NT2/D1 (cell line): Measurements from ENCODE around the gene SPAG5.

Experiments
- DNase-seq: peaks from one replicate; pipeline ENCODE4 v3.0.0-alpha.2; 2011; ENCODE audit warnings: low read depth, low spot score
- H3K27me3 ChIP-seq: 2 replicates; pipeline ENCODE4 v1.6.0; 2011; ENCODE audit warnings: mild to moderate bottlenecking; ENCODE audit not compliant: insufficient read length, insufficient read depth
- H3K36me3 ChIP-seq: 2 replicates; pipeline ENCODE4 v1.6.1; 2011; ENCODE audit warnings: mild to moderate bottlenecking, low read length, mixed read lengths; ENCODE audit not compliant: insufficient read depth, insufficient read length
- H3K4me1 ChIP-seq: 2 replicates; pipeline ENCODE4 v1.5.1; 2011; ENCODE audit not compliant: insufficient read depth, insufficient read length
- H3K4me3 ChIP-seq: 2 replicates; pipeline ENCODE4 v1.5.1; 2011; ENCODE audit warnings: low read depth; ENCODE audit not compliant: insufficient read length
- H3K9ac ChIP-seq: 2 replicates; pipeline ENCODE4 v1.6.0; 2011; ENCODE audit warnings: low read depth; ENCODE audit not compliant: insufficient read length
- H3K9me3 ChIP-seq: 2 replicates; pipeline ENCODE4 v1.5.1; 2011; ENCODE audit warnings: mild to moderate bottlenecking, low read length; ENCODE audit not compliant: insufficient read depth
- SUZ12 ChIP-seq: IDR thresholded peaks from 2 replicates; pipeline ENCODE4 v1.6.1; 2011; ENCODE audit not compliant: insufficient read length, insufficient read depth; ENCODE audit errors: extremely low read depth
- YY1 ChIP-seq: IDR thresholded peaks from 2 replicates; pipeline ENCODE4 v1.6.1; 2011; ENCODE audit not compliant: insufficient read length, insufficient read depth
- ZNF274 ChIP-seq: IDR thresholded peaks from 2 replicates; pipeline ENCODE4 v1.6.1; 2011; ENCODE audit warnings: mild to moderate bottlenecking, low read depth, low read length

Gene SPAG5

DNA sequence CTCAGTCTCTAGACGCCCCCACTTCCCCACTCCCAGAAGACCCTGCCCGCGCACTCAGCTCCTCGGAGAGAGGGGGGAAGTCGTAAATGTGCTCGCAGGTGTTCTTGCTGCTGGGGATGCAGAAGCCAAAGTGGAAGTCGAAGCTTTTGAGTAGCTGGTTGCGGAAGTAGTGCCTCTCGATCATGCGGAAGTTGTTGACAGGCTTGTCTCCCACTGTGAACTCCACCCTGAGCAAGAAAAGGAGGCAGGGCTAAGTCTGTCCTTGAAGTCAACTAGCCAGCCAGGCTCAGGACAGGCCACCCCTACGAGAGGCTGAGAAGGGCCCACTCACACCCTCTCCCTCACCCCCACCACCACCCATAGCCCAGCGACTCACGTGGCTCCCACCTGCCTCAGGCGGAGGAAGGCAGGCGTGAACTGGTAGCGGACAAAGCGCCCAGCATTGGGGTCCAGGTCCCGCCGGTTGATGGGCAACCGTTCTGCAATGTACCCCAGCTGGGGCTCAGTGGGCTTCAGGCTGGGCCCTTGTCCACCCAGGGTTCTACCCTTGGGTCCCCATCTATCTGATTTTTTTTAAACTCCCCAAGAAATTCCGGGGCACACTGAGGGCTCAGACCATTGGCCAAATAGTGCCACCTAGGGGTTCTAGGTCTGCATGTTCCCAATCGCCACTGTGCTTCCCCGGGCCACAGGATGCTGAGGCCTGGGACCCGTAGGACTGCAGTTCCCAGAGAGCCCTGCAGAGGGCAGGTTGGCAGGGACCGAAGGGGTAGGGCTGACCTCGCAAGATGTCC, 51.0 kb downstream of the SPAG5 start:
- TF ChIP-seq SUZ12 (no peak), ZNF274 (no peak), YY1 (no peak)
- H3K4me1 ChIP-seq, result peaks cover 19% of the 10 kb centered on the region

DNA sequence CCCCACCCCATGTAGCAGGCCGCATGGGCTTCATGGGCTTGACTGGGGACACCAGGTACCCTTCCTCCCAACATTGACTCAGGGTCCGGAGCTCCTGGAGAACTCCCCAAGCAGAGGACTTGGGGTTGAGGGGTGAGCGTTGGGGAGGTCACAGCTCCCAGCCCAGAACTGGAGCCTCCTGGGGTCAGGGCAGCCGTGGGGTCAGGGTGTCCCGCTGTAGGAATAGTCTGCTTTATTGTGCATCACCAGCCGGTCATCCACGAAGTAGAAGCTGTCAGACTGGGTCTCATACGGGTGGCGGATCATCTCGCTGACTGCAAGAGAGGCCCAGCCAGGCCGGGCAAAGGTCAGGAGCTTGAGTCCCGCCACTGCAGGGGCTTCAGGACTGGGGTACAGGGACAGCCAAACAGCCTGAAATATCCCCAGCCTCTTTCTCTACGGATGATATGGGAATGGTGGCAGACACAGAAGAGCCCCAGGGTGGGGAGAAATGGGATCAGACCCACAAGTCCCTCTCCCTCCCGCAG, 51.7 kb downstream of the SPAG5 start:
- peaks cover 21% of the 10 kb centered on the region for H3K36me3 ChIP-seq
- H3K9me3 ChIP-seq, result no peaks in the 10 kb centered on the region
- no peak overlapping the region for H3K4me3 ChIP-seq
- no peaks in the 10 kb centered on the region for H3K27me3 ChIP-seq
- H3K9ac ChIP-seq, result no peak overlapping the region
- H3K4me1 ChIP-seq, result peaks cover 19% of the 10 kb centered on the region
- no peak for DNase-seq
- TF ChIP-seq SUZ12 (no peak), YY1 (no peak), ZNF274 (no peak)

More for the DNA sequence above, 51.0 kb downstream of the SPAG5 start:
- Histone ChIP-seq H3K4me3 (no peak overlapping the region), H3K9me3 (no peaks in the 10 kb centered on the region), H3K36me3 (peaks cover 21% of the 10 kb centered on the region), H3K27me3 (no peaks in the 10 kb centered on the region), H3K9ac (no peak overlapping the region)
- no peak for DNase-seq

DNA sequence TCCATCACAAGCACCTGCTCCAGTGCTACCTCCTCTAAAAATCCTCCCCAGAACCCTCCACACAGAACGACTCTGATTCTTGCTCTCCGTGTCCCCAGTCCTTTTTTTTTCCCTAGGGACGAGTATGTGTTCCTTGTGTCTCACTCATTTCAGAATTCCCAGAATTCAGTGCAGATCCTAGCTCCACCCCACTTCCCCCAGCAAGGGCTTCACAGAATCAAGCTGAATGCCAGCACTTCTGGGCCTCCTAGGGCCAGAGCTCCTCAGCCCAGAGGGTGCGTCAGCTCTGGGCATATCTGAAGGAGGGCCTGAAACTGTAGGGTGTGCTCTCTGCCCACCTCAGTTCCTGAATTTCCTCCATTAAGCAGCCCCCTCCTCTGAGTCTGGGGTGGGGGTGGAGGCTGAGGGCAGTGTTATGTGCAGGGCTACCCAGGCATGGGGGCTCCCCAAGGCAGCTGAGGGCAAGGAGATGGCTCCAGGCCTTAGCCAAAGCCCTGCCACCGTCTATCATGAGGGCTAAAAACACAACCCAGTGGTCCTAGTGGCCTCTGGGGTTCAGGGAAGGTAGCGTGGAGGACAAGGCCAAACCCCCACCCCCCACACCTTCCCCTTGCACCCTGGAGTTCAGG, 52.9 kb downstream of the SPAG5 start:
- Histone ChIP-seq H3K36me3 (peaks cover 21% of the 10 kb centered on the region), H3K4me3 (no peak overlapping the region), H3K9me3 (no peaks in the 10 kb centered on the region), H3K4me1 (peaks cover 19% of the 10 kb centered on the region), H3K27me3 (no peaks in the 10 kb centered on the region), H3K9ac (no peak overlapping the region)
- no peak for DNase-seq
- TF ChIP-seq ZNF274 (no peak), SUZ12 (no peak), YY1 (no peak)

DNA sequence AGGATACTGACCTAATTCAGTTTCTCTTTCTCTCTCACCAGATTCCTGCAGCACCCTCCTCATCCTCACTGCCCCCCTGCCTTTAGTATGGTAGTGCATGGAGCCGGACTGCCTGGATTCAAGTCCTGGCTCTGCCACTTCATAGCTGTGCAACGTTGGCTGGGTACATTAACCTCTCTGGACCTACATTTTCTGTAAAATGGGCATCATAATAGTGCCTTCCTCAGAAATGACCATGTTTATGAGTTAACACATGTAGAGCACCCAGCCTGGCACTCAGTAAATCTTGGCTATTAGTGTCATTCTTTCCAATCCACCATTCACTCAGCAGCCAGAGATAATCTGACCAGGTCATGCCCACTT, 53.7 kb downstream of the SPAG5 start:
- H3K27me3 ChIP-seq, result no peaks in the 10 kb centered on the region
- H3K4me3 ChIP-seq, result no peak overlapping the region
- TF ChIP-seq ZNF274 (no peak), SUZ12 (no peak), YY1 (no peak)
- no peaks in the 10 kb centered on the region for H3K9me3 ChIP-seq
- no peak for DNase-seq
- H3K9ac ChIP-seq, result no peak overlapping the region
- H3K36me3 ChIP-seq, result peaks cover 18% of the 10 kb centered on the region
- peaks cover 19% of the 10 kb centered on the region for H3K4me1 ChIP-seq

DNA sequence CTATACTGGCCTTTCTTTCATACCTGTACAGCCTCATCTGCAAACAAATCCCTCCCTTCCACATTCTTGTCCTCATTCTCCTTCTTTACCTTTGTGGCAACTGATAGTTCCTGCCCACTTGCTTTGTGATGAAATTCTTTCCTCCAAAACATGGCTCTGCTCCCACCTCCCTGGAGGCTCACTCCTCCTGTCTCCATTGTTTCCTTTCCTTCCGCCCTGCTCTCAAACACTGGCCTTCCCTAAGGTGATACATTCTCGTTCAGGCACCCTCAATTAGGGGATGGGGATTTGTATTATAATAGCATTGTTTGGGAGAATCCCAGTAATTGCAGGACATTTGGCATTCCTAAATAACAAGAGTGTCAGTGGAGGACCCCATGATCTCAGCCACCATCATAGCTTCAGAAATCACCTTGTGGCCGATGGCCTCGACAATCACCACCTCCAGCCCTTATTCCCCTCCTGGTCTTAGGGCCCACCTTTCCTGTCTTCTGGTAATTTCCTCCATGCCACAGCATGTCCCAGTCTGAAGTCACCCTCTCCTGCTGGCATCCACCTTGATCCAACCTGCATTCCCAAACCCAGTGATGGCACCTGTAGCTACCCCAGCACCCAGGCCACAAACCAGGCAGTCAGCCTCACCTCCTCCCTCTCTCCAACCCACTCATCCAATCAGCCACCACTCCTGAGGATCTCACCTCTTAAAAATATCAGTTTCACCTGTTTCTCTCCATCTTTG, 54.3 kb downstream of the SPAG5 start:
- no peaks in the 10 kb centered on the region for H3K9me3 ChIP-seq
- H3K36me3 ChIP-seq, result peaks cover 16% of the 10 kb centered on the region
- no peaks in the 10 kb centered on the region for H3K27me3 ChIP-seq
- no peak for TF ChIP-seq YY1
- no peak for TF ChIP-seq SUZ12
- no peak for TF ChIP-seq ZNF274
- H3K4me1 ChIP-seq, result peaks cover 17% of the 10 kb centered on the region
- no peak overlapping the region for H3K4me3 ChIP-seq
- DNase-seq, result no peak
- H3K9ac ChIP-seq, result no peak overlapping the region

DNA sequence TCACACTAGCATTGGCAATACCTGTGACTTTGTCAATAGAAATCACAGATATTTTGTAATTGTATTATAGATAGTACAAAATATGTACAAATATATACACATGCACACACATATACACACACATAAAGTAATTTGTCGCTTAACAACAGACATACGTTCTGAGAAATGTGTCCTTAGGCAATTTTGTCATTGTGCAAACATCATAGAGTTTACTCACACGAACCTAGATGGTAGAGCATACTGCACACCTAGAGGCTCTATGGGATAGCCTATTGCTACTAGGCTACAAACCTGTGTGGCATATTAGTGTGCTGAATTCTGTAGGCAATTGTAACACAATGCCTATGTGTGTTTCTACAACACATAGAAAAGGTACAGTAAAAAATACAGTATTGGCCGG, 57.4 kb downstream of the SPAG5 start:
- no peak for DNase-seq
- no peak overlapping the region for H3K4me3 ChIP-seq
- peaks cover under 1% of the 10 kb centered on the region for H3K36me3 ChIP-seq
- H3K9ac ChIP-seq, result no peak overlapping the region
- TF ChIP-seq YY1, result no peak
- no peak for TF ChIP-seq SUZ12
- no peak for TF ChIP-seq ZNF274
- H3K9me3 ChIP-seq, result no peaks in the 10 kb centered on the region
- H3K4me1 ChIP-seq, result peaks cover 9% of the 10 kb centered on the region
- no peaks in the 10 kb centered on the region for H3K27me3 ChIP-seq

DNA sequence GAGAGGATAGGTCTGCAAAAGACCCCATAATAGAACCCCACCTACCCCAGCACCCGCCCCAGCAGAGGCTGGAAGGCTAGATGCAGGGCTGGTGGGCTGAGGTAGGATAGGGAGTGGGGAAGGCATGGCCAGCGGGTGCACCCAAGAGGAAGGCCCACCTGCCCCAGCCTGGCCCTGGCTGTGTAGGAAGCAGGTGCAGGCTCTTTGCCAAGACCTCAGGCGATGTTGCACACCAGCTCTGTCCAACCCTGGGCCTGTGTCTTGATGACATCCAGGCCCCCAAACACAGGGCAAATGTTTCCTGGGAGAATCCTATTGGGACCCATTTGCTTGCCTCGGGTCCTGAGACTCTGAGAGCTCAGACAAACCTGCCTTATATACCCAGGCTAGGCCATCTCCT, 58.6 kb downstream of the SPAG5 start:
- no peaks in the 10 kb centered on the region for H3K27me3 ChIP-seq
- H3K9ac ChIP-seq, result no peak overlapping the region
- H3K4me3 ChIP-seq, result no peak overlapping the region
- peaks cover 3% of the 10 kb centered on the region for H3K4me1 ChIP-seq
- DNase-seq, result no peak
- TF ChIP-seq YY1 (no peak), ZNF274 (no peak), SUZ12 (no peak)
- no peaks in the 10 kb centered on the region for H3K9me3 ChIP-seq
- H3K36me3 ChIP-seq, result no peaks in the 10 kb centered on the region
